Lower lobe of right lung (tissue), 2 donors: Measurements from ENCODE around the gene MFN2. TPM values are rescaled to one million over a fixed set of nuclear protein-coding genes. Genes with fewer than 3 reads are reported as not detected.

ENCODE experiments used
- ATAC-seq, 2 donors: fragments of 200-7000 bp; cut with Tn5 transposase; one replicate each; pipeline ENCODE4 v1.9.1; 2020 to 2022; ENCODE audit warnings: mild to moderate bottlenecking in 2 of 2, moderate library complexity in 2 of 2
- DNase-seq: peaks from one replicate; pipeline ENCODE4 v3.0.0-alpha.2; 2020
- H3K27ac ChIP-seq: fragments of 200-600 bp; one replicate; pipeline ENCODE4 v1.8.0; 2022
- H3K27me3 ChIP-seq: fragments of 200-600 bp; one replicate; pipeline ENCODE4 v1.8.0; 2022; ENCODE audit warnings: low read depth
- H3K36me3 ChIP-seq: fragments of 200-600 bp; one replicate; pipeline ENCODE4 v1.8.0; 2022; ENCODE audit warnings: mild to moderate bottlenecking
- H3K4me1 ChIP-seq: fragments of 200-600 bp; one replicate; pipeline ENCODE4 v1.8.0; 2022
- H3K4me3 ChIP-seq: fragments of 200-600 bp; one replicate; pipeline ENCODE4 v1.8.0; 2022; ENCODE audit warnings: mild to moderate bottlenecking
- H3K9me3 ChIP-seq: fragments of 200-600 bp; one replicate; pipeline ENCODE4 v1.8.0; 2022
- intact Hi-C: fragments of 100-400 bp; cut with DNase I; formaldehyde crosslinking; loops from one replicate; pipeline ENCODE4 v1.11.0; 2022
- total RNA-seq: library from RNA; stranded (reverse); fragmentation: NEBNext Ultra II Directional; extraction: Animal tissue kit (Norgen Biotek cat#: 25700); gene quantifications from one replicate; pipeline ENCODE4 v1.2.1, GENCODE V29; 2021
- TF ChIP-seq, protein P1 (sequence below): fragments of 200-600 bp; IDR thresholded peaks from one replicate; pipeline ENCODE4 v1.8.0; 2022; ENCODE audit warnings: antibody characterized with exemption, mild to moderate bottlenecking
- donor health status: DM: no; HTN: yes; CAD: no; lungs with severe emphysema.

MFN2 gene
- total RNA-seq, 1 donor from 2014 or later, result 72.2 TPM

GRCh38 chr1:11946647-11947046 lies 33.6 kb upstream of the MFN2 start:
- ATAC-seq, result no peak
- Histone ChIP-seq H3K4me1 (no peaks in the 10 kb centered on the region), H3K9me3 (no peaks in the 10 kb centered on the region), H3K36me3 (peaks cover 34% of the 10 kb centered on the region), H3K4me3 (no peak overlapping the region), H3K27me3 (no peaks in the 10 kb centered on the region), H3K27ac (no peak overlapping the region)
- no peak for DNase-seq
- intact Hi-C loops, result no loop called here
- TF ChIP-seq, protein P1, sequence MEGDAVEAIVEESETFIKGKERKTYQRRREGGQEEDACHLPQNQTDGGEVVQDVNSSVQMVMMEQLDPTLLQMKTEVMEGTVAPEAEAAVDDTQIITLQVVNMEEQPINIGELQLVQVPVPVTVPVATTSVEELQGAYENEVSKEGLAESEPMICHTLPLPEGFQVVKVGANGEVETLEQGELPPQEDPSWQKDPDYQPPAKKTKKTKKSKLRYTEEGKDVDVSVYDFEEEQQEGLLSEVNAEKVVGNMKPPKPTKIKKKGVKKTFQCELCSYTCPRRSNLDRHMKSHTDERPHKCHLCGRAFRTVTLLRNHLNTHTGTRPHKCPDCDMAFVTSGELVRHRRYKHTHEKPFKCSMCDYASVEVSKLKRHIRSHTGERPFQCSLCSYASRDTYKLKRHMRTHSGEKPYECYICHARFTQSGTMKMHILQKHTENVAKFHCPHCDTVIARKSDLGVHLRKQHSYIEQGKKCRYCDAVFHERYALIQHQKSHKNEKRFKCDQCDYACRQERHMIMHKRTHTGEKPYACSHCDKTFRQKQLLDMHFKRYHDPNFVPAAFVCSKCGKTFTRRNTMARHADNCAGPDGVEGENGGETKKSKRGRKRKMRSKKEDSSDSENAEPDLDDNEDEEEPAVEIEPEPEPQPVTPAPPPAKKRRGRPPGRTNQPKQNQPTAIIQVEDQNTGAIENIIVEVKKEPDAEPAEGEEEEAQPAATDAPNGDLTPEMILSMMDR, result no peak

GRCh38 chr1:11948822-11949458 lies 31.3 kb upstream of the MFN2 start:
- H3K27me3 ChIP-seq, result no peaks in the 10 kb centered on the region
- no peaks in the 10 kb centered on the region for H3K4me1 ChIP-seq
- H3K27ac ChIP-seq, result no peak overlapping the region
- DNase-seq (no peak), ATAC-seq (no peak)
- H3K4me3 ChIP-seq, result no peak overlapping the region
- intact Hi-C loops, result no loop called here
- peaks cover 34% of the 10 kb centered on the region for H3K36me3 ChIP-seq
- TF ChIP-seq, protein P1, result no peak
- H3K9me3 ChIP-seq, result no peaks in the 10 kb centered on the region

DNA sequence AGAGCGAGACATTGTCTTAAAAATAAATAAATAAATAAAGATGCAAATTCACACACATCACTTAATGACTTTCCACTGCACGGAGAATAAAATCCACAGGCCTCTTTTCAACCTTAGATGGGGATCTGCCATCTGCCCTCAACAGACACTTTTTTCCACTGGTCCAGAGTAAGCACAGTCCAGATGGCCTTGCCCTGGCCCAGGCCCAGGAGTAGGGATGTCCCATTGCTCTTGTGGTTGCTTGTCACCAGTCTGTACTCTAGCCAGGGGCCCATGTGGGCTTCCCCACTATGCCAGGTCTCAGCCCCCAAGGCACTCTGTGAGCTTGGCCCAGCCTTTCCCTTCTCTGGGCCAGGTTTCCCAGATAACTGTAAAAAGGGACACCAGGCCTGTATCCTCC lies 28.3 kb upstream of the MFN2 start:
- Histone ChIP-seq H3K9me3 (no peaks in the 10 kb centered on the region), H3K27ac (no peak overlapping the region), H3K27me3 (no peaks in the 10 kb centered on the region), H3K4me1 (no peaks in the 10 kb centered on the region), H3K36me3 (peaks cover 42% of the 10 kb centered on the region), H3K4me3 (no peak overlapping the region)
- TF ChIP-seq, protein P1, result no peak
- DNase-seq (no peak), ATAC-seq (no peak)
- intact Hi-C loops, result no loop called here

- no peaks in the 10 kb centered on the region for H3K9me3 ChIP-seq
- no peaks in the 10 kb centered on the region for H3K4me1 ChIP-seq
- no peak for DNase-seq
- peaks cover 48% of the 10 kb centered on the region for H3K36me3 ChIP-seq
- no peaks in the 10 kb centered on the region for H3K27me3 ChIP-seq
- intact Hi-C loops, result no loop called here
- H3K27ac ChIP-seq, result no peak overlapping the region
- TF ChIP-seq, protein P1, result no peak
- no peak for ATAC-seq
- no peak overlapping the region for H3K4me3 ChIP-seq
Measured at GRCh38 chr1:11952455-11953109, 27.7 kb upstream of the MFN2 start.

- no peaks in the 10 kb centered on the region for H3K4me1 ChIP-seq
- intact Hi-C loops, result no loop called here
- H3K36me3 ChIP-seq, result peaks cover 67% of the 10 kb centered on the region
- H3K9me3 ChIP-seq, result no peaks in the 10 kb centered on the region
- TF ChIP-seq, protein P1, result no peak
- no peak for ATAC-seq
- H3K27me3 ChIP-seq, result no peaks in the 10 kb centered on the region
- no peak overlapping the region for H3K27ac ChIP-seq
- no peak for DNase-seq
- no peak overlapping the region for H3K4me3 ChIP-seq
Measured at GRCh38 chr1:11955221-11955620, 25.0 kb upstream of the MFN2 start.
